Esophagus mucosa (tissue), 1 donor: ENCODE results near the gene KIRREL3. TPM values are rescaled to one million over a fixed set of nuclear protein-coding genes. Genes with fewer than 3 reads are reported as not detected.

Experiments used
- ATAC-seq: fragments of 200-7000 bp; cut with Tn5 transposase; one replicate; pipeline ENCODE4 v1.9.1; 2020
- total RNA-seq: library from RNA; stranded (reverse); gene quantifications from one replicate; pipeline ENCODE4 v1.2.4, GENCODE V29; 2023
- donor health status: DM: yes; HTN: yes; CAD: no.

The KIRREL3 gene
- total RNA-seq, 1 donor from 2014 or later, result 0.36 TPM

DNA sequence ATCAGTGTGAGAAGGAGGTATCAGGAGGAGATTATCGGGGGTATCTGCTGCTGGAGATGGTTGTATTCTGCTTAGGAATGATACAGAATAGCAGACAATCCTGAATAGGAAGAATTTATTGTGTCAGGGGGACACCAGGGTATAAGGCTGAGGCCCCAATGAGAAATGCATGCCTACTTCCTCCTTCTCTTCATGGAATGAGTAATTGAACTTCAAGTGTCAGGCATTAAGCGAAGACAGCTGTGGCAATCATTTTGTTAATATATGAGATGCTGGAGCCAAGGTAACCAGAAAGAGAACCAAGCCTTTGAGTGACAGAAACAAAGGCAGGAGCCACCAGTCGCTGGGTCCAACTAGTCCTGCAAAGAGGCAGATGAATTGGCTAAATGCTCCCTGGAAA is 49.1 kb downstream of the KIRREL3 start:
- no peak for ATAC-seq

DNA sequence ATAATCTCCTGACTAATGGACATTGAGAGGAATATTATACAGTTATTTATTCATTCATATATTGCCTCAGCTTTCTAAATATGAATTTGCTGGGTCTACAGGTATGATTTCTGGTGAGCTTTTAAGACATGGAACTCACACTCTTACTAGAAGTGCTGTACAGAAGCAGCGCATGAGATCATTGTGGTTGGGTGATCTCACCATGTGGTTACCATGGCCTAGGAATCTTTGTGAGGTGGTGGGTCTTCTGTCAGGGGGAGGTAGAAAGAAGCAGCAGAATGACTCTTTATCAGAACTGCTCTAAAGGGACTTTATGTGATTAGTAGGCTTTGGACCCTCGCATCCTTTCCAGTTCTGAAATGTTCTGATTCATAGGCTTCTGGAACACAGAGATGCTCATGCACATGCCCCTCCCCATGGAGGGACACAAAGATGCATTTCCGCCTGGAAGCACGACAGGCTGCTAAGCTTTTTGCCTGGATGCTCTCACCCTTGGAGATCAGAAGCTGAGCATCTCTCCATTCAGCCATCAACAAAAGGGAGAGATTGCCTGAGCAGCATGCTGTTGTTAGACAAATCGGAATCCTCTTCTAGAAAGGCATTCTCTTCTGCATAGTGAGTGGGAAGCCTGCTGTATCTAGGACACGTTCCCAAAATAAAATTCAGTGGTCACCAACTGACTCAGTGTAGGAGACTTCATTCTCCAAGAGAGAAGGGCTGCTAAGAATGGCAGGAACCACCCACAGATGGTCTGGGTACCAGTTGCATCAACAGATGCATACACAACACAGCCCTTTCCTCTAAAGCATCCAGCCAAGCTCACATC is 51.3 kb downstream of the KIRREL3 start:
- no peak for ATAC-seq

DNA sequence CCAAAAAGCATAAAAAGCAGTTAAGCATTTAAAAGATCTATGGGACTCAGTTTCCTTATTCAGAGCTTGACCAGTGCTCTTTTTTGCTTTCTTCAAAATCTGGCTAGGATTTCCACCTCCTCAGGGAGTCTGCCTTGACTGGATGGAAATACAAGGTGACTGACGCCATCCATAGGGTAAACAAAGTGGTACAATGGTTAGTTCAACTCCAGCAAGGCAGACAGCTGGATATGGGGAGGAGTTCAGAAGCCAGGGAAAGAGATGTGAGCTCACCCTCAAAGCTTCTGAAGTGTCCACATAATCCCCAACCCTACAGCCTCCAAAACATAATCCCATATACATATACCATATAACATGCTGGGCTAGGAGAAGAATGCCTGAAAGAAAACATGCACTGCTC is 52.0 kb downstream of the KIRREL3 start:
- no peak for ATAC-seq

DNA sequence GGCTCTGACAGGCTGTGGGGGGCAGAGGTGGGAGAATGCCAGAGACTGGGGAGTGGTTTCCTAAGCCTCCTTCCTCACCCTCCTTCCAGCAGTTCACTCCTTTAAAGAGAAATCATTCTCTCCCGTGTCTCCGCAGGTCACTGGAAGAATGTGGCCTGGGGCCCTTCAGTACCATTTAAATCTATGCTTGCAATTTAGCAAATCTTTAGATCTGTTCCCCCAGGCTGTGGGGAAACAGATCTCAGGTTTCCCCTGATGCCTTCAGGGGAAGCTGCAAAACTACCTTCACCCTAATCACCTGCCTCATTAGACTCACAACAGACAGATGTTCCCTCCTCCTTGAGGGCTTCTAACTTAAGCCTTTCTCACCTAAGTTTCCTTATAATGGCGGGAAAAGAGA is 55.3 kb downstream of the KIRREL3 start:
- ATAC-seq, result no peak

DNA sequence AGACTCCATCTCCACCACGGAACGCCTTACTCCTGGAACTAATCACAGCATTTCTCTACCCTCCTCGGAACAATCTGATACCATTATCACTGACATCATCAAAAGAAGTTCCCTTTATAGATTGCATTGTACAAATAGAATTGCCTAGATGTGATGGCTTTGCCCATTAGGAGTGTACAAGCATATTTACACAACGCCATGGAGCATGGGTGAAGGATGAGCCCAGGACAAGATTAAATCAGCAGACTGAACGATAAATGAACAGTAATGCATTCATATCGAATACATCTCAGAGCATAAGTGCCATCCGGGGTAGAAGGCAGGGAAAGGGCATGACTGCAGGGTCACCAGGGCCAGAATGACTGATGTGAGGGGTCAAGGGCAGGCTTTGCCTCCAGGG is 57.3 kb downstream of the KIRREL3 start:
- ATAC-seq, result no peak

DNA sequence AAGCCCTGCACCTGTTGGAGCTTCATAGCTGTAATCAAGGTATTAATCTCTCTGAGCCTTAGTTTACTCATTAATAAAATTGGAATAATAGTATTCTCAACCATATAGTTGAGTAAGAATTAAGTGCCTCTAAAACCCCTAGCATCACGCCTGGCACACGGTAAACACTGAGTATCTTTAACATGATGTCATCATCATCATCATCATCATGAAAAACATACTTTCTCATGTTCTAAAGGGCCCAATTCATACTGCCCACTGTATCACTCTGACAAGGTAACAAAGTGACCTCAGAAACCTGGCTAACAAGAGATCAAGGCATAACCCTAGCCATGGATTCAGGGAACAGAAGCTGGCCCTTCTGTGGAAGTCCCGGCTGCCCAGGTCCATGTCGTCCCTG is 58.4 kb downstream of the KIRREL3 start:
- no peak for ATAC-seq

DNA sequence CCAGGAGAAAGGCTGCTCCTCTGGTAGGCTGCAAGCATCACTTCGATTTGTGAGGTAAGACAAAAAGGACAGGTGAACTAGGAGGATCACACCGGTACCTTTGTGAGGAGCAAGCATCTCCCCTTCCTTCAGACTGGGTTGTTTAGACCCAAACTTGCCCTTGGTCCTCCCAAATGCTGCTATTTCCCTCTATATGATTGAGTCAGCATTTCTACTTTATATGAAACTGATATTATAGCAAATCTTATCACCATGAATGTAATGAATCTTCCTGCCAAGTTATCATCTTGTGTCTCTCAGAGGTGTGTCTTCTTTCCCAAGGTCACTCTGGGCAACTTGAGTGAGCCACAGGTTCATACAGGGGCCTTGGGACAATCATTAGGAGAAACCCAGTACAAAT is 61.0 kb downstream of the KIRREL3 start:
- no peak for ATAC-seq

DNA sequence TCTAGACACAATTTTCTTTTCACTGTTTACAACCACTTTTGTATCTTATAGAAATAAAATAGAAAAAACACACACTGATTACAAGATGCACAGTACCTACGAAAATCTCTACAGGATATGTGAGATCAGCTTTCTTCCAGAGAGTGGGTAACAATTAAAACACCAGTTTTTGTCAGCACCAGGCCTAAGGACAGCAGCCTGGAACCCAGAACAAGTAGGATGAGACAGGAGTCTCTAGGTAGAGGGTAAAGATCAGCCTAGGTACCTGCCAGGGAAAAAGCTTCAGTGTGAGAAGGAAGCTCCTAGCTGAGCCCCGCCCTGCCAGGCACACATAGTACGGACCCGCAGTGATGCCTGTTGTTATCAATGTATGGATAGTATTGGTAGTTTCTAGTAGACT is 61.9 kb downstream of the KIRREL3 start:
- ATAC-seq, result no peak

DNA sequence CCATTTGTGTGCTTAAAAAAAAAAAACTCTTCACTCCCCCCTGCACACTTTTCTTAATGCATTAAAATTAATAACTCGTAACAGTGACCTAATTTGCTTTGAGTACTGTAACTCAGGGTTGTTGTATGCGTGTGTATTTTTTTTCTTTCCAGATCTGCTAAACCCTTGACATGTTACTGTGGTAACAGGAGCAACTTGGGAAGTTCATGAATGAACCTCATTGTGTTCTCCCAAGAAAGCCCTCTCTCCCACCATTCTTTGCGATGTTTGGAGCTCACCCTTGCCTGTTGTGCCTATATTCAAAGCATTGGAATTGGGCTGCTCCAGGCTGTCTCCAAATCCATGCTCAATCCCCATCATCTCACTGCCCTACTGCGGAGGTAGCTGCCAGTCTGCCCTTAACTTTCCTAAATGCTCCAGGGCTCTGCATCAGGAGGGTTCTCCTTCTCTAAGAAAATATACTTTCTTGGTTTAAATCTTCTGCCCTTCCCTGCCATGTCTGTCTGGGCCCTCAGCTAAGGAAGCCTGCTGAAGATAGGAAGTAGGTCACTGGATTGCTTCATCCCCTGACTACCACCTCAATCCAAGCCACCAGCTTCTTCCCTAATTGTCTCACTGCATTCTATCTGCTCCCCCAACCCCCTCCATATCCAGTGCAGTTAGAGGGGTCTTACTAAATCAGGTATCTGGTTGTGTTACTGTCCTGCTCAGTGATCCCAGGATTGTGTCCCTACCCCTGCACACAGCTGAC is 70.3 kb downstream of the KIRREL3 start:
- ATAC-seq, result no peak

DNA sequence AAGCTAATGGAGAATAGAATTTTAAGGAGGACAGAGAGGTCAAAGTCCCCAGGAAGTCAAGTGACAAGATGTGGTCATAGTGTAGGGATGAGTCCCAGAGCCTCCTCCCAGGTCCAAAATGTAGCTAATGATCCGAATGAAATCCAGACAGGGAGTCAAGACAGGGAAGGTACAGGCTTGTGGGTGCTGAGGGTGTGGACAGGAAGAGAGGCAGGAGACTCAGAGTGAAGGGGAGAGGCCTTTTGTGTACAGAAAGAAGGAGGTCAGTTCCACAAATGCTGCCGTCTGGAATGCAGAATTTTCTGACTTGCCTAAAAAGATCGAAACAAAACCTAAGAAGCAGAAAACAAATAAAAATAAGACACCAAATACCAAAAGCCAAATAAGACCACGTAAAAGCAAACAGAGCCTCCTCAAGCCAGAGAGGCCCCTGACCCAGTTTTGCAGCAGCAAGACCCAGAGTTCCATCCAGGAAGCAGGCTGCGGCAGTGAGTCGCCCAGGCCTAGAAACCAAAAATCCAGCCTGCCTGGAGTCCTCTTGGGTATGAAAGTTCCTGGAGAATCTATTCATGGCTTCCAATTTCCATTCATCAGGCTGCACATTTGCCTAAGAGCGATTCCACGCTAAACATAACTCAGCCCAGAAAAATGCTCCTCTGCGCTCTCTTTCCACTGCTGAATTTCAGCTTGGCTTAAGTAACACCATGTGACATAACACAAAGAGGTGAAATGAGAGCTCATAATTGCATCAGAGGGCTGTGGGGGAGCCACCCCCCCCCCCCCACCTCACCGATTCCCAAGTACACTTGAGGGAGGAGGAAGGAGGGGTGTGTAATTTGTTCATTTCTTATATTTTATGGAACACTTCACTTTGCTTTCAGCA is 71.2 kb downstream of the KIRREL3 start:
- ATAC-seq, result no peak

DNA sequence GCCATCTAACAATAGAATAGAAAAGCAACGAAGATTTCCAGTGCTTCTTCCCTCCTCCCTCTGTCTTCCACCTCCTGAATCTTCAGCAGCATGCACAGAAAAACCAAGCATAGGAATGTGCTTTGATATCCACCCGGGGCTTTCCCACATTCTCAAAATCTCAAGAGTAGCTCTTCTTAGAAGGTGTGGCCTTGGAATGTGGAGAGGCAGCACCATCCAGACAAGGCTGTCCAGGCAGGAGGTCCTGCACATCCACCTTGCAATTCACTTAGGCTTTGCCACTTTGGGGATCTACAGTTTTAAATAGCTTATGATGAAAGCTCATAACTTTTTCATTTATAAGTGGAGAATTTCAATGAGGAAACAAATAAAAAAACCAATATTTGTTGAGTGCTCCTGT is 72.9 kb downstream of the KIRREL3 start:
- ATAC-seq, result no peak

DNA sequence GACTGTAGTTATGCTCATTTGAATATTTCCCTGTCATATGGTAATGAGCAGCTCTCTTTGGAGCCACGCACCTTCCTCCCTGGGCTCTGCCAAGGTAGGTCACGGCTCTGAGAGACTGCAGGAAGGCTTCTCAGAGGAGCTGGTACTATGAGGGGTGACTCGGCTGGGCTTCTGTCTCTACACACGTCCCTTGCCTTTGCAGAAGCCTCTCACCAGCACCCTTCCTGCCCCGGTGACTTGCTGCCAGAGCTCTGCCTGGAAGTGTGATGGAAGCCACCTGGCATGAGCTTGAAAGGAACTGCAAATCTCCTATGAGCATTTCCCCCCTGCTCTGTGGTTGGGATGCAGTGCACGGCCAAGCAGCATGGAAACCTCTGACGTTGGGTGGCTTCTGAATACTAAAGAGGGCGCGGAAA is 74.2 kb downstream of the KIRREL3 start:
- ATAC-seq, result no peak

DNA sequence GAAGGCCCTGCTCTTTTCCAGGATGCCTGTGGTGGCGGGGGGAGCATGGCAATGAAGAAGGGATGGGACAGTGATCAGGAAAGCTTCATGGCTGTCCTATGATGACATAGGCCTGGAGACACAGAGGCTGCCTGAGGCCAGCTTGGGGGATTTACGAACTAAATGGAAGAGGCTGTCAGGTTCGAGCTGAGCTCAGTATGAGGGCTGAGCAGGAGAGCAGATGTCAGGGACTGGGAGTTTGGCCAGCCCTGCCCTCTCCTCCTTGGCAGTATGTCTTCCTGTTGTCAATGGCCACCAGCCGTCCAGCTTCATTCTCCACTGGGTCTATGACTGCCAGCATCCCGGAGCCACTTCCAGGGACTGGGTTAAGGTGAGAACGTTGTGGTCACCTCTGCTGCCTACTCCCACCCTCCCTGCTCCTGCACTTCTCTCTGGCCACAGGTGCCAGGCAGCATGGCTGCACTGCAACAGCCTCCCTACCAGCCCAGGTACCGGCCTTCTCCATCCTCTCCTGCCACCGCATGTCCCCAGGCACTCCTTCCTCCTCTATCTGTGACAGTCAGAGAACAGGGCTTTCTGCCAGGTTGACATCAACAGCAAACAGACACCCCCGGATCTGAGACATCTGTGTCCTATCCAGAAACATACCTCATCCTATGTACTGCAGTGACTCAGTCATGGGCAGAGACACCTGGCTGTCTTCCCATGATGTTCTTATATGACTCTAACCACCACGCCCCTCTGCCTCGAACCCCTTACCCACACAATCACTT is 75.1 kb downstream of the KIRREL3 start:
- no peak for ATAC-seq

DNA sequence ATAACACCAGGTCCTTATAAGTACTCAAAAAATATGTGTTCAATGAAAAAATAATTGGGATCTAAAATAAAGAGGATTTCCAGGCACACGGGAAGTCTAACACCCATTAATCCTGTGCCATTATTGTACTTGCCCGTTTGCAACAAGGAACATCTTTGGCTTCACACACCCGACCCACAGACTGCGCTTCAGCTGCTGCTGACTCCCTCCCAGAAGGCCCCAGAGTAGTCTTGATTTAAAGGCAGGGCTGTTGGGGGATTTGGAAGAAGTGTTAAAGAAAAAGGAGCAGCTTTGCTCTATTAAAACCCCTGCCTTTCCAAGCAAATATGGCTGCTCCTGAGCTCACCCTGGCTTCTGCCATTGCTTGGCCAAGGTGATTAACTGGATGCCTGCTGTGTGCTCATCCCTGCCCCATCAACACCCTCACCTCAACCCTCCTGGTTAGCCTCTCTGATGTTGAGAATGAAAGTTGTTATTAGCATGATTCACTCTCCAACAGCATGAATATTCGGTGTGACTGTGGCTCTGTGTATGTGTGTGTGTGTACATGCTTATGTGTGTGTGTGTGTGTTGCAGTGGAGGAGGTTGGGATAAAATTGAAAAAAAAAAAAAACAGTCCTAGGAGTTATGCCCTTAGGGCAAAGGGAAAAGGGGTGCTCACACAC is 76.1 kb downstream of the KIRREL3 start:
- no peak for ATAC-seq

DNA sequence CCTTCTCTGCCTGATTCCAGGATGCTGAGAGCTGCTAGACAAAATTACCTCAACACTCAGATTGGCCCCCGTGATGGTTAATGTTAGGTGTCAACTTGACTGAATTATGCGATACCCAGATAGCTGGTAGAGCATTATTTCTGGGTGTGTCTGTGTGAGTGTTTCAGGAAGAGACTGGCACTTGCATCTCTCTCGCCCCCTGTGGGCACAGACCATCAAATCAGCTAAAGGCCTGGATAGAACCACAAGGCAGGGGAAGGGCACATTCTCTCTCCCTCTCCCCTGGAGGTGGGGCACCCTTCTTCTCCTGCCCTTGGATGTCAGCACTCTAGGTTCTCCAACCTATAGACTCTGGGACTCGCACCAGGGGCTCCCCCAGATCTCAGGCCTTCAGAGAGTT is 79.7 kb downstream of the KIRREL3 start:
- no peak for ATAC-seq

DNA sequence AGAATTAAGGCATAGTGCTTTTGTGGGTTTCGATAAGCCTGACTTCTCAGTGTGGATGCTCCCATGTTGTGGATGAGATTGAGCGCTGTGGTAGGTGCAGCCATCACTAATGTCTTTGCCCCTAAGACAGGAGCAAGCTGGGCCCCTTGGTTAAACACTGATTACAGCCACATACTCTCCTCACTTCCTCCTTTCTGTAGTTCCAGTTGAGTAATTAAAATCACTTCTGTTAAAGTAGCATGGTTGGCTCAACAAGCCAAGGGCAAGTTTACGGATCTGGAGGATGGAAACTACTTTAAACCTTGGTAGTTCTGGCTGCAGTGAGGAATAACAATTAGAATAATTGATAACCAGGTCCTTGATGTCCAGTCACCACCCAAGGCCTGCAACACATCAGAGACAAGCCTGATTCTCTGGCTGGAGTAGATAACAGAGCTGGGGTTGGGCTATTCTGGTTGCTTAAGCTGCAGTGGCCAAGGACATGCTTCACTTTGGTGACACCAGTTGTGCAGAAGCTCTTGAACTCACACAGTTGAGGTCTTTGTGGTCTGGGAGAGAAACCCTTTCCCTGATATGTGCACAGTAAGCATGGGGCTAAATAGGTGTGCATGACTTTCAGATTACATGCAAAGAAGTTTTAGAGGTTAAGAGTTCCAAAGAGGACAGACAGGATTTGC is 81.3 kb downstream of the KIRREL3 start:
- ATAC-seq, result no peak

DNA sequence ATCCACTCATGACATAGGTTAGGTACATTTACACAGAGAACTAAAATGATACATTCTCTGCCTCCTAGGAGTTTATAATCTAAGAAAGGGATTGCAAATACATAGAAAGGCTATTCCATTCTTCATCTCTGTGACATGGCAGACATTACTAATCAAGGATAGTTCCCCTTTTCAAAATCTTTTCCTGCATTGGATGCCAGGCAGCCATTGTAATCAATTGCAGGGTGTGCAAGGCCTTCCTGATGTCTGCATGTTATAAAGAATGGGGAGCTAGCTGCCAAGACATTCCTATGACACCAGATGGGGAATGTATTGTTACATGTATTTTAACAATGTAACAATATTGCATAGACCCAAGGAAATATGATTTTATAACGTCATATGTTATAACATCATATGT is 82.0 kb downstream of the KIRREL3 start:
- ATAC-seq, result no peak

DNA sequence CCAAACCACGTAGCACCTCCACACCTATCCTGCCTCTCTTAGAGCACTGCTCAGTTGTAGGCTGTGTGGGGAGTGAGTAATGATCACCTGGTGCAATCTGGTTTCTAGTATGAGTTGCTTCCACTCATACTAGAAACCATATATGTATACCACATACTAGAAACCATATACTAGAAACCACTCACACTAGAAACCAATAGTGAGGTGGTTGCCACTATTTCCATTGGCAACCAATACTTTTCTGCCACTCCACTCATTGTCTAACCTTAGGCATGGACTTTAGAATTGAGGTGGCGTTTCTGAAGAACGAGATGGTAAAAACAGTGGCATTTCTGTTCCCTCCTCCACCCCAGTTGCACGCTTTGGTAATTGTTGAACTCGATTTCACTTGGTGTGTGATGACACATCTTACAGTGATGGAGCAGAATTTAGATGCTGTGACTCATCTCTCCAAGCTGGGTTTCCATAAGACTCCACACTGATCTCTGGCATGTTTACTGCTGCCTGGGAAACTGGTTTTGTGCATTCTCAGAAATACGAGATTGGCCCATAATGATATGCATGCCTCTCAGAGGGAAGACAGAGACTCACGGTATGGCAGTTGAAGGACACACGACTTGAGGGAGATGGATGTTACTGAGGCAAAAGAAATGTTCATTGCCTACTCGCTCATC is 82.9 kb downstream of the KIRREL3 start:
- peak; percentile 57 for ATAC-seq

DNA sequence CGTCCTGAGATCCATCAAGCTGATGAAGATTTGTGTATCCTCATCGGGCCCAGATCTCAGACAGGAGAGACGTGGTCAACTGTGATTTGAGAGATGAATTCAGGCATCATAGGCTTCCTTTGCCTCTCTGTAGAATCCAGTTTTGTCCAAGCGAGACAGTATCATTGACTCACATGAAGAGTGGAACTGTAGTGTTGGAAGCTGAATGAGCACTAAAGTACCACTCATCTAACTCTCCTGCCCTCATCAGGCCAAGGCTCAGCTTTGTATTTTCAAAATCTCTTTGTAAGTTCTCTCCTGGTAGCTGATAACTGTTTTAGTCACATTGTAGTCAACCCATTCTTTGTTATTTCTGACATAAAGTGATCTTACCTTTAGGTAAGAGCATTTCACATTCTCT is 85.1 kb downstream of the KIRREL3 start:
- no peak for ATAC-seq

DNA sequence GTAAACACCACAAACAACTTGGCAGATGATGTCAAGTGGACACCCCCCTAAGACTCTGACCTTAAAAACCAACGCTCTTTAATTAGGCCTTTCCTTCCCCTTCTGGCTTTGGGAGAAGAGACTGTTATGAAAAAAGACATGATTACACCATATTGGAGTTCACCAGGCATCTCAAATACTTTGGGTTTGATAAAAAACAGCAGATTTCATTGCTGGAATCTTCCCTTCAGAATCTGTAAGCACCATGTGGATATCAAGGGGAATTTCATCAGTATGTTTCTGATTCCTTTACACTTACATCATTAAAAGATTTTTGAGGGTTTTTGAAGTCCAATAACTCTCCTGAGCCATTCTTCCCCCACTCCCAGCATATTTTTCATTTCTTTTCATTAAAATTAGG is 85.6 kb downstream of the KIRREL3 start:
- no peak for ATAC-seq

DNA sequence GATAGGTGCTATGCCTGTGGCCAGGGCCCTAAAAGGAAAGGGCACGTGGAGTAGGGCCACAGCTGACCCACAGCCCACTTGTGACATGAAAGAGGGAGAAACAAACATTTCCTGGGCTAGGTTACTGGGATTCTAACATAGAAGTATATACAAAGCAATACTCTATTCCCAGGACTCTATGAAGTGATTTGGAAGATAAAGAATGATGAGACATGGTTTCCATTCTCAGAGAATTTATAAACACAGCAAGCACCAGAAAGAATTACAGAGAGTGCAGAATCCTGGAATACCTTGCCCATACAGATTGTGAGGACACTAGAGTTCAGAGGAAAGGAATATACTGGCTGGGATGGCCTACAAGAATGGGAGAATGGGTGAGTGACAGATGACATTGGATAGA is 86.4 kb downstream of the KIRREL3 start:
- ATAC-seq, result no peak
